WTC11 (cell line): ENCODE measurements around the gene BLOC1S3. TPM values are rescaled to one million over a fixed set of nuclear protein-coding genes. Genes with fewer than 3 reads are reported as not detected.

Experiments used
- ATAC-seq: fragments of 200-7000 bp; cut with Tn5 transposase; 2 replicates; pipeline ENCODE4 v1.10.0; 2021; ENCODE audit warnings: mild to moderate bottlenecking, moderate library complexity
- CTCF ChIA-PET: fragments of 300-600 bp; sonication (Branson Sonifier 250); formaldehyde crosslinking; loops from one replicate; lab custom pipeline; 2021; ENCODE audit warnings: antibody characterized with exemption; lab: Charles Lee
- POLR2A ChIA-PET: fragments of 350-600 bp; sonication (Branson Sonifier 250); formaldehyde crosslinking; loops from one replicate; lab custom pipeline; 2021; ENCODE audit warnings: antibody characterized with exemption; lab: Charles Lee
- DNase-seq: peaks from one replicate; pipeline ENCODE4 v3.0.0; 2021; ENCODE audit warnings: low spot score
- H3K27ac Mint-ChIP-seq: 2 replicates; pipeline ENCODE4 v1.8.0; 2021; ENCODE audit warnings: mixed read lengths
- H3K27me3 Mint-ChIP-seq: 2 replicates; pipeline ENCODE4 v1.8.0; 2021; ENCODE audit warnings: low read depth, mild to moderate bottlenecking, moderate library complexity, mixed read lengths
- H3K36me3 Mint-ChIP-seq: 2 replicates; pipeline ENCODE4 v1.8.0; 2021; ENCODE audit warnings: mixed read lengths
- H3K4me1 Mint-ChIP-seq: 2 replicates; pipeline ENCODE4 v1.8.0; 2022; ENCODE audit warnings: mixed read lengths
- H3K4me3 Mint-ChIP-seq: 2 replicates; pipeline ENCODE4 v1.8.0; 2021; ENCODE audit warnings: mild to moderate bottlenecking, moderate library complexity, mixed read lengths
- H3K9me3 Mint-ChIP-seq: 2 replicates; pipeline ENCODE4 v1.8.0; 2021; ENCODE audit warnings: mixed read lengths
- ATF1 ChIP-seq: sonication (generic); formaldehyde crosslinking; IDR thresholded peaks from 2 replicates; pipeline ENCODE4 v1.8.1; 2023; ENCODE audit warnings: mild to moderate bottlenecking, moderate library complexity, missing genetic modification reagents
- CBFB ChIP-seq: sonication (generic); formaldehyde crosslinking; IDR thresholded peaks from 2 replicates; pipeline ENCODE4 v1.8.1; 2022; ENCODE audit warnings: mild to moderate bottlenecking, low read depth, missing genetic modification reagents
- CREM ChIP-seq: sonication (generic); formaldehyde crosslinking; IDR thresholded peaks from 2 replicates; pipeline ENCODE4 v1.8.1; 2022; ENCODE audit warnings: mild to moderate bottlenecking, missing genetic modification reagents, moderate library complexity
- EMX1 ChIP-seq: fragments of 250-450 bp; sonication (Bioruptor Pico); IDR thresholded peaks from 2 replicates; pipeline ENCODE4 v1.8.0; 2021; ENCODE audit warnings: mild to moderate bottlenecking
- ERG ChIP-seq: fragments of 250-450 bp; sonication (Bioruptor Pico); IDR thresholded peaks from 2 replicates; pipeline ENCODE4 v1.8.0; 2021; ENCODE audit warnings: mild to moderate bottlenecking
- ETV6 ChIP-seq: sonication (generic); formaldehyde crosslinking; IDR thresholded peaks from 2 replicates; pipeline ENCODE4 v1.8.1; 2022; ENCODE audit warnings: mild to moderate bottlenecking, missing genetic modification reagents
- HMGA2 ChIP-seq: fragments of 250-450 bp; sonication (Bioruptor Pico); IDR thresholded peaks from 2 replicates; pipeline ENCODE4 v1.4.0; 2021; ENCODE audit warnings: mild to moderate bottlenecking, moderate library complexity
- KAT7 ChIP-seq: sonication (generic); formaldehyde crosslinking; IDR thresholded peaks from 2 replicates; pipeline ENCODE4 v1.8.1; 2023; ENCODE audit warnings: missing genetic modification reagents, mild to moderate bottlenecking, borderline replicate concordance
- NFATC4 ChIP-seq: fragments of 250-450 bp; sonication (Bioruptor Pico); IDR thresholded peaks from 2 replicates; pipeline ENCODE4 v1.9.0; 2021; ENCODE audit warnings: mild to moderate bottlenecking
- NR1H2 ChIP-seq: sonication (generic); formaldehyde crosslinking; IDR thresholded peaks from 2 replicates; pipeline ENCODE4 v1.9.0; 2021; ENCODE audit warnings: mild to moderate bottlenecking, moderate library complexity, missing genetic modification reagents
- PRRX2 ChIP-seq: fragments of 250-450 bp; sonication (Bioruptor Pico); IDR thresholded peaks from 2 replicates; pipeline ENCODE4 v1.8.0; 2021; ENCODE audit warnings: mild to moderate bottlenecking
- STAT6 ChIP-seq: sonication (generic); formaldehyde crosslinking; conservative IDR thresholded peaks from 2 replicates; pipeline ENCODE4 v1.8.1; 2023; ENCODE audit warnings: mild to moderate bottlenecking, low read depth, missing genetic modification reagents, moderate library complexity
- ZNF232 ChIP-seq: sonication (generic); formaldehyde crosslinking; IDR thresholded peaks from 2 replicates; pipeline ENCODE4 v1.8.0; 2022; ENCODE audit warnings: mild to moderate bottlenecking, missing genetic modification reagents
- ZNF263 ChIP-seq: sonication (generic); formaldehyde crosslinking; IDR thresholded peaks from 2 replicates; pipeline ENCODE4 v1.8.1; 2022; ENCODE audit warnings: low read depth, mild to moderate bottlenecking, moderate library complexity, missing genetic modification reagents
- ZNF416 ChIP-seq: fragments of 250-450 bp; sonication (Bioruptor Pico); IDR thresholded peaks from 2 replicates; pipeline ENCODE4 v1.9.0; 2021; ENCODE audit warnings: mild to moderate bottlenecking, inconsistent platforms
- total RNA-seq: library from RNA; stranded (reverse); gene quantifications from 3 replicates; pipeline ENCODE4 v1.2.3, GENCODE V29; 2021
- TF ChIP-seq, protein P1 (sequence below): sonication (generic); formaldehyde crosslinking; IDR thresholded peaks from 2 replicates; pipeline ENCODE4 v1.8.0; 2022; ENCODE audit warnings: mild to moderate bottlenecking, missing genetic modification reagents
- TF ChIP-seq, protein P2 (sequence below): sonication (generic); formaldehyde crosslinking; IDR thresholded peaks from 2 replicates; pipeline ENCODE4 v1.8.1; 2023; ENCODE audit warnings: mild to moderate bottlenecking, missing genetic modification reagents
- TF ChIP-seq, protein P3 (sequence below): sonication (generic); formaldehyde crosslinking; IDR thresholded peaks from 2 replicates; pipeline ENCODE4 v1.8.0; 2022; ENCODE audit warnings: mild to moderate bottlenecking, missing genetic modification reagents

Gene BLOC1S3
- total RNA-seq, 1 experiment from 2014 or later, result 10.0 TPM

- TF ChIP-seq ATF1 (CRISPR knock-in tag), result no peak
Measured at GRCh38 chr19:45216667-45217066, 38.1 kb downstream of the BLOC1S3 start (continued).

- ChIA-PET POLR2A (interaction anchor here (0.8 kb wide), 1 partner anchor 28 kb away, joined by 3 read pairs; the partner anchor contains the start of gene EXOC3L2), CTCF (interaction anchor here (0.7 to 1.4 kb wide), 7 partner anchors 12 to 268 kb away, joined by 3 to 5 read pairs (median 3); partner anchors contain the start of gene BLOC1S3)
- H3K4me3 Mint-ChIP-seq, result peak overlapping the region; percentile 68
- H3K27me3 Mint-ChIP-seq, result peaks cover 69% of the 10 kb centered on the region
- H3K4me1 Mint-ChIP-seq, result peaks cover 17% of the 10 kb centered on the region
- ATAC-seq, result no peak
- no peaks in the 10 kb centered on the region for H3K9me3 Mint-ChIP-seq
- TF ChIP-seq, protein P1, sequence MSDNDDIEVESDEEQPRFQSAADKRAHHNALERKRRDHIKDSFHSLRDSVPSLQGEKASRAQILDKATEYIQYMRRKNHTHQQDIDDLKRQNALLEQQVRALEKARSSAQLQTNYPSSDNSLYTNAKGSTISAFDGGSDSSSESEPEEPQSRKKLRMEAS, result peak; percentile 41; the same call in 1 of the 2 replicates
- TF ChIP-seq NFATC4 (CRISPR knock-in tag) (no peak), CBFB (CRISPR knock-in tag) (no peak), KAT7 (CRISPR knock-in tag) (no peak)
- TF ChIP-seq, all 79 proteins: peak for 1
- Mint-ChIP-seq H3K27ac (no peak overlapping the region), H3K36me3 (no peaks in the 10 kb centered on the region)
- DNase-seq, result peak; percentile 32
Measured at GRCh38 chr19:45217193-45217956, 38.8 kb downstream of the BLOC1S3 start.

DNA sequence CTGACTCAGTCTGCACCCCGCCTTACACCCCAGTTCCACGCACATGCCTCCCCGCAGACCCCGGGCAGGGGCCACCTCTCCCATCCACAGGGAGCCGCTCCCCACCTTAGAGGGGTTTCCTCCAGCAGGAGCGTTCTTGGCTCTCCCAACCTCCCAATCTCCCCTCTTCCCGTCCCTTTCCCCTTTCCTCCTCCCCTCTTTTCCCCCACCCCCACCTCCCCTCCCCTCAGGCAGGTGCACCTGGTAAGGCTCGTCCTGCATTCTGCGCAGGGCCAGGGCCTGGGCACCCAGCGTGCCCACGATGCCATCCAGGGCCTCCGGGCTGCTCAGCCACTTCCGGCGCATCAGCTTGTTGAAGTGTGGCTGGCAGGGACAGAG is 39.4 kb downstream of the BLOC1S3 start:
- H3K9me3 Mint-ChIP-seq, result no peaks in the 10 kb centered on the region
- peak; percentile 23; the same call in 1 of the 2 replicates for ATAC-seq
- POLR2A ChIA-PET, result no interaction called here
- peaks cover 17% of the 10 kb centered on the region for H3K4me1 Mint-ChIP-seq
- no peak for TF ChIP-seq ZNF232 (CRISPR knock-in tag)
- no peak for TF ChIP-seq ERG (CRISPR knock-in tag)
- no peak for TF ChIP-seq EMX1
- TF ChIP-seq, protein P2, sequence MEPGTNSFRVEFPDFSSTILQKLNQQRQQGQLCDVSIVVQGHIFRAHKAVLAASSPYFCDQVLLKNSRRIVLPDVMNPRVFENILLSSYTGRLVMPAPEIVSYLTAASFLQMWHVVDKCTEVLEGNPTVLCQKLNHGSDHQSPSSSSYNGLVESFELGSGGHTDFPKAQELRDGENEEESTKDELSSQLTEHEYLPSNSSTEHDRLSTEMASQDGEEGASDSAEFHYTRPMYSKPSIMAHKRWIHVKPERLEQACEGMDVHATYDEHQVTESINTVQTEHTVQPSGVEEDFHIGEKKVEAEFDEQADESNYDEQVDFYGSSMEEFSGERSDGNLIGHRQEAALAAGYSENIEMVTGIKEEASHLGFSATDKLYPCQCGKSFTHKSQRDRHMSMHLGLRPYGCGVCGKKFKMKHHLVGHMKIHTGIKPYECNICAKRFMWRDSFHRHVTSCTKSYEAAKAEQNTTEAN (CRISPR knock-in tag), result no peak
- TF ChIP-seq, protein P3, sequence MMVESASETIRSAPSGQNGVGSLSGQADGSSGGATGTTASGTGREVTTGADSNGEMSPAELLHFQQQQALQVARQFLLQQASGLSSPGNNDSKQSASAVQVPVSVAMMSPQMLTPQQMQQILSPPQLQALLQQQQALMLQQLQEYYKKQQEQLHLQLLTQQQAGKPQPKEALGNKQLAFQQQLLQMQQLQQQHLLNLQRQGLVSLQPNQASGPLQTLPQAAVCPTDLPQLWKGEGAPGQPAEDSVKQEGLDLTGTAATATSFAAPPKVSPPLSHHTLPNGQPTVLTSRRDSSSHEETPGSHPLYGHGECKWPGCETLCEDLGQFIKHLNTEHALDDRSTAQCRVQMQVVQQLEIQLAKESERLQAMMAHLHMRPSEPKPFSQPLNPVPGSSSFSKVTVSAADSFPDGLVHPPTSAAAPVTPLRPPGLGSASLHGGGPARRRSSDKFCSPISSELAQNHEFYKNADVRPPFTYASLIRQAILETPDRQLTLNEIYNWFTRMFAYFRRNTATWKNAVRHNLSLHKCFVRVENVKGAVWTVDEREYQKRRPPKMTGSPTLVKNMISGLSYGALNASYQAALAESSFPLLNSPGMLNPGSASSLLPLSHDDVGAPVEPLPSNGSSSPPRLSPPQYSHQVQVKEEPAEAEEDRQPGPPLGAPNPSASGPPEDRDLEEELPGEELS, result no peak
- TF ChIP-seq, protein P1, result no peak
- no peak for TF ChIP-seq PRRX2
- TF ChIP-seq HMGA2 (CRISPR knock-in tag), result no peak
- no peak for TF ChIP-seq CREM (CRISPR knock-in tag)
- TF ChIP-seq ETV6 (CRISPR knock-in tag), result no peak
- TF ChIP-seq ZNF416 (CRISPR knock-in tag), result no peak
- no peak for TF ChIP-seq KAT7 (CRISPR knock-in tag)
- no peak for TF ChIP-seq STAT6 (CRISPR knock-in tag)
- no peak for TF ChIP-seq ZNF263 (CRISPR knock-in tag)
- TF ChIP-seq NR1H2, result no peak
- no peak for DNase-seq
- peaks cover 75% of the 10 kb centered on the region for H3K27me3 Mint-ChIP-seq
- peak overlapping the region; percentile 68 for H3K4me3 Mint-ChIP-seq
- H3K27ac Mint-ChIP-seq, result no peak overlapping the region
- CTCF ChIA-PET, result interaction anchor here (0.7 to 1.4 kb wide), 6 partner anchors 13 to 267 kb away, joined by 3 to 5 read pairs (median 3); partner anchors contain the start of gene BLOC1S3
- no peaks in the 10 kb centered on the region for H3K36me3 Mint-ChIP-seq
